T-helper 2 cell treated with Interferon-gamma antibody and Interleukin-4, amounts not matched to agents 5 μg/mL and 100 μg/mL, for 36 hours (primary cell): ENCODE data around the gene CHRND.
"Not testable (repeated sequence)": the region's sequence is repeated elsewhere in the genome, so short reads cannot be mapped to it uniquely, and the experiment has no call there.

Source experiments
- DNase-seq: peaks from one replicate; pipeline ENCODE4 v3.0.0; 2021; ENCODE audit warnings: low spot score
- H3K27ac Mint-ChIP-seq: one replicate; pipeline ENCODE4 v1.8.0; 2021; ENCODE audit warnings: mild to moderate bottlenecking, mixed read lengths
- H3K27me3 Mint-ChIP-seq: one replicate; pipeline ENCODE4 v1.8.0; 2021; ENCODE audit warnings: low read depth, mixed read lengths
- H3K36me3 Mint-ChIP-seq: one replicate; pipeline ENCODE4 v1.8.0; 2021; ENCODE audit warnings: low read depth, mixed read lengths
- H3K4me1 Mint-ChIP-seq: one replicate; pipeline ENCODE4 v1.8.0; 2021; ENCODE audit warnings: low read depth, mixed read lengths
- H3K4me3 Mint-ChIP-seq: one replicate; pipeline ENCODE4 v1.8.0; 2022; ENCODE audit warnings: mild to moderate bottlenecking, moderate library complexity, mixed read lengths
- H3K9me3 Mint-ChIP-seq: one replicate; pipeline ENCODE4 v1.8.0; 2021; ENCODE audit warnings: mixed read lengths

CHRND gene

GRCh38 chr2:232568161-232568560, 42.2 kb downstream of the CHRND start:
- no peaks in the 10 kb centered on the region for H3K9me3 Mint-ChIP-seq
- H3K4me3 Mint-ChIP-seq: no peak overlapping the region
- H3K36me3 Mint-ChIP-seq: peaks cover 57% of the 10 kb centered on the region
- H3K27ac Mint-ChIP-seq: no peak overlapping the region
- H3K27me3 Mint-ChIP-seq: no peaks in the 10 kb centered on the region
- DNase-seq: no peak
- H3K4me1 Mint-ChIP-seq: peaks cover 5% of the 10 kb centered on the region

GRCh38 chr2:232569541-232569940, 43.6 kb downstream of the CHRND start:
- no peaks in the 10 kb centered on the region for H3K27me3 Mint-ChIP-seq

GRCh38 chr2:232570481-232570880, 44.5 kb downstream of the CHRND start:
- not testable (repeated sequence) for H3K27me3 Mint-ChIP-seq, H3K4me3 Mint-ChIP-seq, H3K27ac Mint-ChIP-seq, H3K4me1 Mint-ChIP-seq, DNase-seq, H3K9me3 Mint-ChIP-seq
- peaks cover 52% of the 10 kb centered on the region for H3K36me3 Mint-ChIP-seq

More at GRCh38 chr2:232569541-232569940, 43.6 kb downstream of the CHRND start:
- DNase-seq: no peak
- no peak overlapping the region for H3K4me3 Mint-ChIP-seq
- no peaks in the 10 kb centered on the region for H3K4me1 Mint-ChIP-seq
- no peaks in the 10 kb centered on the region for H3K9me3 Mint-ChIP-seq
- peaks cover 52% of the 10 kb centered on the region for H3K36me3 Mint-ChIP-seq
- no peak overlapping the region for H3K27ac Mint-ChIP-seq

GRCh38 chr2:232571026-232571474, 45.1 kb downstream of the CHRND start:
- Mint-ChIP-seq H3K4me3 (no peak overlapping the region), H3K9me3 (no peaks in the 10 kb centered on the region), H3K36me3 (peaks cover 47% of the 10 kb centered on the region), H3K27me3 (no peaks in the 10 kb centered on the region), H3K27ac (no peak overlapping the region), H3K4me1 (no peaks in the 10 kb centered on the region)
- no peak for DNase-seq

- no peak for DNase-seq
- no peaks in the 10 kb centered on the region for H3K4me1 Mint-ChIP-seq
- no peak overlapping the region for H3K27ac Mint-ChIP-seq
- peaks cover 42% of the 10 kb centered on the region for H3K36me3 Mint-ChIP-seq
- H3K4me3 Mint-ChIP-seq: no peak overlapping the region
- no peaks in the 10 kb centered on the region for H3K9me3 Mint-ChIP-seq
- no peaks in the 10 kb centered on the region for H3K27me3 Mint-ChIP-seq
Observed at GRCh38 chr2:232573042-232573441, 47.1 kb downstream of the CHRND start.

GRCh38 chr2:232573771-232574435, 47.9 kb downstream of the CHRND start:
- no peaks in the 10 kb centered on the region for H3K9me3 Mint-ChIP-seq
- no peak for DNase-seq
- peaks cover 38% of the 10 kb centered on the region for H3K36me3 Mint-ChIP-seq
- H3K27ac Mint-ChIP-seq: no peak overlapping the region
- H3K4me3 Mint-ChIP-seq: no peak overlapping the region
- no peaks in the 10 kb centered on the region for H3K4me1 Mint-ChIP-seq
- no peaks in the 10 kb centered on the region for H3K27me3 Mint-ChIP-seq

GRCh38 chr2:232574674-232575403, 48.9 kb downstream of the CHRND start:
- peaks cover 2% of the 10 kb centered on the region for H3K4me1 Mint-ChIP-seq
- H3K9me3 Mint-ChIP-seq: no peaks in the 10 kb centered on the region
- H3K27ac Mint-ChIP-seq: no peak overlapping the region
- H3K36me3 Mint-ChIP-seq: peaks cover 36% of the 10 kb centered on the region
- H3K27me3 Mint-ChIP-seq: no peaks in the 10 kb centered on the region
- no peak overlapping the region for H3K4me3 Mint-ChIP-seq
- no peak for DNase-seq

- Mint-ChIP-seq H3K4me1 (peaks cover 7% of the 10 kb centered on the region), H3K9me3 (no peaks in the 10 kb centered on the region), H3K36me3 (peaks cover 35% of the 10 kb centered on the region), H3K27me3 (no peaks in the 10 kb centered on the region), H3K4me3 (no peak overlapping the region), H3K27ac (no peak overlapping the region)
- DNase-seq: no peak
Observed at GRCh38 chr2:232575404-232575746, 49.4 kb downstream of the CHRND start.

GRCh38 chr2:232576995-232577394, 51.0 kb downstream of the CHRND start:
- Mint-ChIP-seq H3K36me3 (peaks cover 44% of the 10 kb centered on the region), H3K4me3 (no peak overlapping the region), H3K27me3 (no peaks in the 10 kb centered on the region), H3K4me1 (peaks cover 13% of the 10 kb centered on the region), H3K9me3 (no peaks in the 10 kb centered on the region), H3K27ac (no peak overlapping the region)
- DNase-seq: no peak

- Mint-ChIP-seq H3K9me3 (no peaks in the 10 kb centered on the region), H3K27ac (no peak overlapping the region), H3K4me1 (peaks cover 13% of the 10 kb centered on the region), H3K27me3 (no peaks in the 10 kb centered on the region), H3K4me3 (no peak overlapping the region), H3K36me3 (peaks cover 47% of the 10 kb centered on the region)
- no peak for DNase-seq
Observed at GRCh38 chr2:232577841-232578240, 51.9 kb downstream of the CHRND start.

- Mint-ChIP-seq H3K9me3 (no peaks in the 10 kb centered on the region), H3K4me3 (no peak overlapping the region), H3K27me3 (no peaks in the 10 kb centered on the region), H3K36me3 (peaks cover 50% of the 10 kb centered on the region), H3K27ac (no peak overlapping the region), H3K4me1 (peaks cover 13% of the 10 kb centered on the region)
- no peak for DNase-seq
Observed at GRCh38 chr2:232578626-232579025, 52.7 kb downstream of the CHRND start.

GRCh38 chr2:232580648-232580981, 54.7 kb downstream of the CHRND start:
- H3K9me3 Mint-ChIP-seq: no peaks in the 10 kb centered on the region
- peaks cover 13% of the 10 kb centered on the region for H3K4me1 Mint-ChIP-seq
- no peak for DNase-seq
- no peak overlapping the region for H3K4me3 Mint-ChIP-seq
- no peak overlapping the region for H3K27ac Mint-ChIP-seq
- H3K27me3 Mint-ChIP-seq: no peaks in the 10 kb centered on the region
- H3K36me3 Mint-ChIP-seq: peaks cover 39% of the 10 kb centered on the region

- no peak overlapping the region for H3K4me3 Mint-ChIP-seq
- H3K36me3 Mint-ChIP-seq: peaks cover 34% of the 10 kb centered on the region
- H3K27me3 Mint-ChIP-seq: no peaks in the 10 kb centered on the region
- no peaks in the 10 kb centered on the region for H3K9me3 Mint-ChIP-seq
- no peak for DNase-seq
- no peak overlapping the region for H3K27ac Mint-ChIP-seq
- peaks cover 13% of the 10 kb centered on the region for H3K4me1 Mint-ChIP-seq
Observed at GRCh38 chr2:232581725-232582124, 55.8 kb downstream of the CHRND start.

GRCh38 chr2:232584238-232584637, 58.3 kb downstream of the CHRND start:
- Mint-ChIP-seq H3K4me1 (peaks cover 13% of the 10 kb centered on the region), H3K4me3 (no peak overlapping the region), H3K9me3 (no peaks in the 10 kb centered on the region), H3K27me3 (no peaks in the 10 kb centered on the region), H3K36me3 (peaks cover 23% of the 10 kb centered on the region), H3K27ac (no peak overlapping the region)
- DNase-seq: no peak
